Duodenal mucosa (tissue), 2 donors: ENCODE results near the gene NPY1R.

Experiments
- H3K27ac ChIP-seq: one replicate; pipeline ENCODE4 v1.7.0; 2013; ENCODE audit warnings: low read depth, low read length
- H3K27me3 ChIP-seq, 2 donors: one replicate each; pipeline ENCODE4 v1.7.0; 2013; ENCODE audit warnings: low read length in 2 of 2, control low read depth in 1 of 2; ENCODE audit not compliant: insufficient read depth in 2 of 2, control insufficient read depth in 1 of 2
- H3K36me3 ChIP-seq, 2 donors: one replicate each; pipeline ENCODE4 v1.7.0; 2013; ENCODE audit warnings: low read length in 2 of 2, control low read depth in 1 of 2; ENCODE audit not compliant: insufficient read depth in 2 of 2, control insufficient read depth in 1 of 2
- H3K4me1 ChIP-seq, 2 donors: one replicate each; pipeline ENCODE4 v1.7.0; 2013; ENCODE audit warnings: low read length in 2 of 2, control low read depth in 1 of 2; ENCODE audit not compliant: insufficient read depth in 2 of 2, control insufficient read depth in 1 of 2
- H3K4me3 ChIP-seq, 2 donors: one replicate each; pipeline ENCODE4 v1.7.0; 2013; ENCODE audit warnings: low read length in 2 of 2, low read depth in 1 of 2
- H3K9ac ChIP-seq, 2 donors: one replicate each; pipeline ENCODE4 v1.7.0; 2013; ENCODE audit warnings: low read length in 2 of 2, low read depth in 1 of 2
- H3K9me3 ChIP-seq, 2 donors: one replicate each; pipeline ENCODE4 v1.7.0; 2013; ENCODE audit warnings: low read length in 2 of 2, control low read depth in 1 of 2; ENCODE audit not compliant: control insufficient read depth in 1 of 2

Gene NPY1R

GRCh38 chr4:163343604-163344146, 11.3 kb upstream of the NPY1R start, which contains the start of gene NPY5R:
NPY5R (plus strand) TSS chr4:163343892; CDS start chr4:163350274, 6,382 bp downstream.
- Histone ChIP-seq H3K27ac (no peak within 1 kb of the TSS), H3K9ac (no peak within 1 kb of the TSS), H3K27me3 (peaks cover 23 to 31% of the 10 kb centered on the region in 2 donors), H3K36me3 (no peaks in the 10 kb centered on the region), H3K4me1 (no peaks in the 10 kb centered on the region), H3K4me3 (no peak within 1 kb of the TSS), H3K9me3 (no peaks in the 10 kb centered on the region)

DNA sequence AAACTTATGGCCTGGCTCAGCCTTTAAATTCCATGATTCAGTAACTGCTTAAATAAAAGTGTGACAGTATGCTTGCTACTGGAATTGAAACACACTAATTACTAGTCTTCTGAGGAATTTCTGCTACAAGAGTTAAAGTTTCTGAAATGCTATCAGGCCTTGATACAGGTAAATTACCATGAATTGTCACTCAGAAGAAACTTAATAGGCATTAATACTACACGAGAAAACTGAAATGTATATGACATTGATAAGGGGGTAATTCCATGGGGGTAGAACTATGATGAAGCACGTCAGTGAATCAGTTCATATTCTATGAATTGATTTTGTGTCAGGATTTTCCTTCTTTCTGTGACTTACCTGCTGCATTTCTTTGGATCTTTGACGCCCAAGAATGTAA, 3.0 kb upstream of the NPY1R start:
- Histone ChIP-seq H3K36me3 (no peaks in the 10 kb centered on the region), H3K9me3 (no peaks in the 10 kb centered on the region), H3K9ac (no peak overlapping the region), H3K4me1 (peaks cover 8 to 11% of the 10 kb centered on the region in 2 donors), H3K4me3 (no peak overlapping the region), H3K27me3 (peaks cover 23 to 25% of the 10 kb centered on the region in 2 donors), H3K27ac (no peak overlapping the region)

GRCh38 chr4:163331629-163332376, 593 bp downstream of the NPY1R start:
- Histone ChIP-seq H3K27me3 (peaks cover 26 to 32% of the 10 kb centered on the region in 2 donors), H3K9me3 (no peaks in the 10 kb centered on the region), H3K4me1 (peaks cover 8 to 11% of the 10 kb centered on the region in 2 donors), H3K27ac (no peak overlapping the region), H3K9ac (no peak overlapping the region), H3K4me3 (peak overlapping the region; percentile 66 to 67), H3K36me3 (no peaks in the 10 kb centered on the region)

DNA sequence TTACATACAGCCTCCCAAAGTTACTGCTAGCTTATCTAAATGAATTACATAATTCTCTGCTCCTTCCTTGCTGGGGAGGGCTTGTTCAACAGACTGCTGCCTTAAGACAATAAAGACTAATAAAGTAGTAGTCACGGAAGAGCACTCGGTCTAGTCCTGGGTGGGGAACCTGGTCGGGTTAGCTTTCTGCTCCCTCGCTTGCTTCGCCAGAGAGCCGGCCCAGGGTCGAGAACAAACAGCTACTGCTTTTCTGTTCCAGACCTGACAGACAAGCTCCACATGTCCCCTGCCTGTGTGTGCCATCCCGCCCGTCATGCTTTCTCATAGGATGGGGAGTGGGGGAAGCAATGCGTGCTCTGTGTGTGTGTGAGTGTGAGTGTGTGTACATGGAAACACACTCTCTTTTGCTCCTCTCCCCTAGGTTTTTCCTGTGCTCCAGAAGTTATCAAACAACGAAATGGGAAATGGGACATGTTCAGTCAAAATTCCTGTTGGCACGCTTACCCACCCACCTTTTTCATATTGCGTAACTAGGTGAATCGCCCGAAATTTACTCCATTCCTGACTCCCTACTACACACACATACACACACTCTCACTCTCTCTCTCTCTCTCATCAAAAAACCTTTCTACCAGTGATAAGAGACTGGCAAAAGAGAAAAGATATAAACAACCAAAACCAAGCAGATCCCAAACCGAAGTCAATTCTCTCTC, 1.3 kb downstream of the NPY1R start:
- Histone ChIP-seq H3K4me1 (peaks cover 8 to 11% of the 10 kb centered on the region in 2 donors), H3K27me3 (peaks cover 26 to 32% of the 10 kb centered on the region in 2 donors), H3K9me3 (no peaks in the 10 kb centered on the region), H3K36me3 (no peaks in the 10 kb centered on the region), H3K27ac (no peak overlapping the region), H3K4me3 (peak overlapping the region in 1 of 2 donors; percentile 7), H3K9ac (no peak overlapping the region)

DNA sequence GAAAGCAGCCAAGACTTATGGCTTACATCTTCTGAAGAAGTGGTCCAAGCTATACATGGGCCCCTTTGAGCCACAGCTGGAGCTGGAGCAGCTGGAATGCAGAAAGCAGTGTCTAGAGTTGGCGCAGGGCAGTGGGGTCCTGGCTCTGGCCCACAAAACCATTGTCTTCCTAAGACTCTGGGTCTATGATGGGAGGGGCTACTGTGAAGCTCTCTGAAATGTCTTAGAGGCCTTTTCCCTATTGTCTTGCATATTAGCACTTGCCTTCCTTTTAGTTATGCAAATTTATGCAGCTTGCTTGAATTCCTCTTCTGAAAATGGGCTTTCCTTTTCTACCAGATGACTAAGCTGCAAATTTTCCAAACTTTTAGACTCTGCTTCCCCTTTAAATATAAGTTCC, 15.3 kb downstream of the NPY1R start:
- no peak overlapping the region for H3K27ac ChIP-seq
- H3K36me3 ChIP-seq, result no peaks in the 10 kb centered on the region
- H3K9me3 ChIP-seq, result peaks cover 4 to 10% of the 10 kb centered on the region in 2 donors
- no peak overlapping the region for H3K9ac ChIP-seq
- H3K27me3 ChIP-seq, result no peaks in the 10 kb centered on the region
- H3K4me3 ChIP-seq, result no peak overlapping the region
- no peaks in the 10 kb centered on the region for H3K4me1 ChIP-seq

GRCh38 chr4:163309466-163309865, 22.9 kb downstream of the NPY1R start:
- Histone ChIP-seq H3K36me3 (no peaks in the 10 kb centered on the region), H3K4me1 (no peaks in the 10 kb centered on the region), H3K4me3 (no peak overlapping the region), H3K27ac (no peak overlapping the region), H3K27me3 (no peaks in the 10 kb centered on the region), H3K9ac (no peak overlapping the region), H3K9me3 (no peaks in the 10 kb centered on the region)

DNA sequence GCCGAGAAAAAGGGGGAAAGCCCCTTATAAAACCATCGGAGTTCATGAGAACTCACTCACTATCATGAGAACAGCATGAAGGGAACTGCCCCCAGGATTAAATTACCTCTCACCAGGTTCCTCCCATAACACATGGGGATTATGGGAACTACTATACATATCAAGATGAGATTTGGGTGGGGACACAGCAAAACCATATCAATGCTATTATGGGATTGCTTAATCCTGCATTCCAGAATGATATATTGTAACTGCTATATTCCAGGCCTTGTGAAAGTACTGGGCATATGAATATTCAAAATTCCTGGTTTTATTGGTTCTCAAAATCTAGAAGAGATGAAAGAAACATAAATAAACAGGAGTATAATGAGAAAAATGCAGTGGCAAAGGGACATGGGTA, 29.3 kb downstream of the NPY1R start:
- Histone ChIP-seq H3K4me1 (no peaks in the 10 kb centered on the region), H3K36me3 (no peaks in the 10 kb centered on the region), H3K4me3 (no peak overlapping the region), H3K27me3 (no peaks in the 10 kb centered on the region), H3K9ac (no peak overlapping the region), H3K9me3 (no peaks in the 10 kb centered on the region), H3K27ac (no peak overlapping the region)

DNA sequence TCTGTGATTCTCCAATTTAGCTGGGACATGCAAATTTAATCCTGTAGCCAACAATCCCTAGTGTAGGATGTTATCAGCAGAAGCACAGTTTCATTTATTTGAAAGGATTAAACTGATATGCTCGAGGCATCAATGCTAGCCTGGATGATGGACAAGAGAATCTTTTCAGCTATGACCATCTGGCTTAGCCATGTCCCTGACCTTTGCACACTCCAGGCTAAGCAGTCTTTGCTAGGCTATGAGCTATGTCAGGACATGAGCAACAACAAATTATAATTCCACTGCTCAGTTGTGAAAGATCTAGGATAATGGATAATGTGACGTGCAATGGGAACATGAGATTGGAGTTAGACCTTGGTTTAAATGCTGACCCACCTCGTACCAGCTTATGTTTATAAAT, 32.0 kb downstream of the NPY1R start:
- Histone ChIP-seq H3K4me1 (no peaks in the 10 kb centered on the region), H3K36me3 (no peaks in the 10 kb centered on the region), H3K9ac (no peak overlapping the region), H3K27ac (no peak overlapping the region), H3K27me3 (no peaks in the 10 kb centered on the region), H3K9me3 (no peaks in the 10 kb centered on the region), H3K4me3 (no peak overlapping the region)

GRCh38 chr4:163295138-163295537, 37.3 kb downstream of the NPY1R start:
- Histone ChIP-seq H3K4me1 (no peaks in the 10 kb centered on the region), H3K9me3 (no peaks in the 10 kb centered on the region), H3K4me3 (no peak overlapping the region), H3K36me3 (no peaks in the 10 kb centered on the region), H3K9ac (no peak overlapping the region), H3K27ac (no peak overlapping the region), H3K27me3 (no peaks in the 10 kb centered on the region)

- Histone ChIP-seq H3K36me3 (no peaks in the 10 kb centered on the region), H3K27me3 (no peaks in the 10 kb centered on the region), H3K9ac (no peak overlapping the region), H3K9me3 (no peaks in the 10 kb centered on the region), H3K27ac (no peak overlapping the region), H3K4me1 (no peaks in the 10 kb centered on the region), H3K4me3 (no peak overlapping the region)
These were observed 48.1 kb downstream of the NPY1R start for GRCh38 chr4:163284304-163284703.
